ENCODE data around the gene ARL2BP. TPM values are rescaled to one million over a fixed set of nuclear protein-coding genes. Genes with fewer than 3 reads are reported as not detected.

Gene ARL2BP
- total RNA-seq, 4 donors from 2014 or later, result 44.5 to 75.1 (median 54.6) TPM

DNA sequence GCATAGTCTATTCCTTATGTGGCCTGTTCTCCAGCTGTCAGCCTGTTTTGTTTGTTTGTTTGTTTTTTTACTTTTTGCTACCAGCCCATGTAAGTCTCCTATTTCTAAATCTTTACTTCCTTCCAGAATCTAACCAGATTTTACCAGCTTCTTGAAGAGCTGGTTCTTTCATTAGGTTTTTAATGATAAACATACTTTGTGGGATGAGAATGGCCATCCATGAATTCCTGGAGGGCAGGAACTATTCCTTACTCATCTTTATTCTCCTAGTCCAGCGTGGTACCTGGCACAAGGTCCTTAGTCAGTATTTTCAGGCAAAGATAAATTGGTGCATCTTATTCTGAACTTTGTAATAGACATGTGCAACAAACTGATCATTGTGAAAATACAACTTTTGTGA lies 41.6 kb upstream of the ARL2BP start:
- TF ChIP-seq CTCF (IDR thresholded peaks at IDR 0.05), result no peak
- TF ChIP-seq POLR2A (IDR thresholded peaks at IDR 0.05), result no peak
- no peaks in the 10 kb centered on the region for H3K4me1 ChIP-seq
- intact Hi-C loops (cut with DNase I), result no loop called here
- no peak for DNase-seq
- WGBS, 2 donors, result 62 to 79% methylated on average over 1 of the region's 1 CpG
- H3K9me3 ChIP-seq, result no peaks in the 10 kb centered on the region
- no peak overlapping the region for H3K4me3 ChIP-seq
- H3K27ac ChIP-seq, result no peak overlapping the region
- no peaks in the 10 kb centered on the region for H3K27me3 ChIP-seq
- H3K36me3 ChIP-seq, result peaks cover 4 to 42% (median 14%) of the 10 kb centered on the region in 3 donors

- peaks cover 4 to 54% (median 26%) of the 10 kb centered on the region in 3 donors for H3K36me3 ChIP-seq
- no peaks in the 10 kb centered on the region for H3K4me1 ChIP-seq
- no peak overlapping the region for H3K27ac ChIP-seq
- no peak for TF ChIP-seq POLR2A (IDR thresholded peaks at IDR 0.05)
- TF ChIP-seq CTCF (IDR thresholded peaks at IDR 0.05), result no peak
- no peak for DNase-seq
- H3K9me3 ChIP-seq, result no peaks in the 10 kb centered on the region
- H3K4me3 ChIP-seq, result no peak overlapping the region
- 87 to 97% methylated on average over 10 to 12 of the region's 12 CpGs for WGBS, 2 donors
- intact Hi-C loops (cut with DNase I), result no loop called here
- no peaks in the 10 kb centered on the region for H3K27me3 ChIP-seq
Measured at GRCh38 chr16:57204675-57205074, 40.4 kb upstream of the ARL2BP start.

DNA sequence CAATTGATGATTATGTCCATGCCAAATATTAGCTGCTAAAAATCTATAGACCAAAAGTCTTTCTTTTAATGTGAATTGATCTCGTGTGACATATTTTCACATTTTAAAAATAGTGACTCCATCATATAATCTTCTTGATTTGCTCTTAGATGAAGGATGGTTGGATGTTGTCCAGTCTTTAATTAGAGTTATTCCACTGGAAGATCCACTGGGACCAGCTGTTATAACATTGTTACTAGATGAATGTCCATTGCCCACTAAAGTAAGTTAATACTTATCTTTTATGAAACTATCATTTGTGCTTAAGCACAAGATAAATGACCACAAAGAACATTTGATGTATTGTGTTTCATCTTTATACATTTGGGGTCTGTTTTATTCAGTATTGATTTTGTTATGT lies 36.1 kb upstream of the ARL2BP start:
- Histone ChIP-seq H3K36me3 (peaks cover 12 to 96% (median 49%) of the 10 kb centered on the region in 3 donors), H3K27me3 (no peaks in the 10 kb centered on the region), H3K4me3 (no peak overlapping the region), H3K9me3 (no peaks in the 10 kb centered on the region), H3K4me1 (peaks cover 1 to 13% (median 3%) of the 10 kb centered on the region in 3 donors), H3K27ac (no peak overlapping the region)
- intact Hi-C loops (cut with DNase I), result no loop called here
- no peak for TF ChIP-seq CTCF (IDR thresholded peaks at IDR 0.05)
- TF ChIP-seq POLR2A (IDR thresholded peaks at IDR 0.05), result no peak
- 83 to 100% methylated on average over 1 of the region's 1 CpG for WGBS, 2 donors
- no peak for DNase-seq

DNA sequence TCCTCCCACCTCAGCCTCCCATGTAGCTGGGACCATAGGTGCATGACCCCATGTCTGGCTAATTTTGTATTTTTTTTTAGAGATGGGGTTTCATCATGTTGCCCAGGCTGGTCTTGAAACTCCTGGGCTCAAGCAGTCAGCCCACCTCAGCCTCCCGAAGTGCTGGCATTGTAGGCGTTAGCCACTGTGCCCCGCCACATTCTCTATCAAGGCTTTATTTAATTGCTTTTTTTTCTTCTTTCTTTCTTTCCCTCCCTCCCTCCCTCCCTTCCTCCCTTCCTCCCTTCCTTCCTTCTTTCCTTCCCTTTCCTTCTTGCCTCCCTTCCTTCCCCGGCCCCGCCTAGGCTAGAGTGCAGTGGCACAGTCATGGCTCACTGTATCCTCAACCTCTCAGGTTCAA lies 35.3 kb upstream of the ARL2BP start:
- intact Hi-C loops (cut with DNase I), result no loop called here
- Histone ChIP-seq H3K27me3 (no peaks in the 10 kb centered on the region), H3K36me3 (peaks cover 8 to 99% (median 53%) of the 10 kb centered on the region in 3 donors), H3K27ac (no peak overlapping the region), H3K9me3 (no peaks in the 10 kb centered on the region), H3K4me1 (peaks cover 4 to 19% (median 8%) of the 10 kb centered on the region in 3 donors), H3K4me3 (no peak overlapping the region)
- WGBS, 2 donors, result 100% methylated on average over 4 to 5 of the region's 5 CpGs
- TF ChIP-seq CTCF (IDR thresholded peaks at IDR 0.05) (no peak), POLR2A (IDR thresholded peaks at IDR 0.05) (no peak)
- DNase-seq, result no peak

- 44 to 70% methylated on average over 1 of the region's 1 CpG for WGBS, 2 donors
- Histone ChIP-seq H3K27me3 (no peaks in the 10 kb centered on the region), H3K9me3 (peaks cover 0 to 23% (median 0%) of the 10 kb centered on the region in 3 donors), H3K27ac (peak overlapping the region in 2 of 4 donors; percentile 49 to 65), H3K36me3 (peaks cover 10 to 99% (median 67%) of the 10 kb centered on the region in 3 donors), H3K4me3 (no peak overlapping the region), H3K4me1 (peaks cover 4 to 19% (median 8%) of the 10 kb centered on the region in 3 donors)
- TF ChIP-seq CTCF (IDR thresholded peaks at IDR 0.05) (no peak), POLR2A (IDR thresholded peaks at IDR 0.05) (no peak)
- intact Hi-C loops (cut with DNase I), result no loop called here
- DNase-seq, result no peak
Measured at GRCh38 chr16:57213462-57213861, 31.6 kb upstream of the ARL2BP start.

Measured in esophagus squamous epithelium (tissue), 5 donors.